SK-N-MC (cell line): Measurements from ENCODE around the gene HLF.

Source experiments
- EZH2 ChIP-seq: fragments of 200-600 bp; sonication (generic); IDR thresholded peaks from one replicate; pipeline ENCODE4 v1.6.1; 2017; ENCODE audit warnings: antibody characterized with exemption
- POLR2AphosphoS5 ChIP-seq: IDR thresholded peaks from 2 replicates; pipeline ENCODE4 v1.6.1; 2012; ENCODE audit warnings: mild to moderate bottlenecking, low read depth, low read length, borderline replicate concordance

- TF ChIP-seq POLR2AphosphoS5 (no peak), EZH2 (no peak)
Measured at GRCh38 chr17:55324296-55324978, 59.7 kb downstream of the HLF start.
